ENCODE data around the gene LRRC15.

DNA sequence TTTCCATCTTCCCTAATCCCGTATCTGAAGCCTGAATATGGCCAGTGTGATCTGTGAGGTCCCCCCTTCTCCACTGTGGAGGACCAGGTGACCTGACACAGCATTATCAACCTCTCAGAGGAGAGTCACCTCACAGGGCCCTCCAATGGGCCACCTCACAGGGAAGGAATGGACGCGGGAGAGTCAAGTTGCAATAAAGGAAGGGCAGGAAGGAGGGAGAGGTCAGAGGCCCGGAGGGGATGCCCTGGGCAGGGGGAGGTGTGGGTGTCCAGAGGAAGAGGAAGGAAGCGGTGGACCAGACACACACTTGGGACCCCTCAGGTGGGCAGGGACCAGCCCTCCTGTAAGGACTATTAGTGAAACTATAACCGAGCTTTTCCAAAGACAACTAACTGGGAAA lies 14.6 kb upstream of the LRRC15 start:
- TF ChIP-seq, protein P1, sequence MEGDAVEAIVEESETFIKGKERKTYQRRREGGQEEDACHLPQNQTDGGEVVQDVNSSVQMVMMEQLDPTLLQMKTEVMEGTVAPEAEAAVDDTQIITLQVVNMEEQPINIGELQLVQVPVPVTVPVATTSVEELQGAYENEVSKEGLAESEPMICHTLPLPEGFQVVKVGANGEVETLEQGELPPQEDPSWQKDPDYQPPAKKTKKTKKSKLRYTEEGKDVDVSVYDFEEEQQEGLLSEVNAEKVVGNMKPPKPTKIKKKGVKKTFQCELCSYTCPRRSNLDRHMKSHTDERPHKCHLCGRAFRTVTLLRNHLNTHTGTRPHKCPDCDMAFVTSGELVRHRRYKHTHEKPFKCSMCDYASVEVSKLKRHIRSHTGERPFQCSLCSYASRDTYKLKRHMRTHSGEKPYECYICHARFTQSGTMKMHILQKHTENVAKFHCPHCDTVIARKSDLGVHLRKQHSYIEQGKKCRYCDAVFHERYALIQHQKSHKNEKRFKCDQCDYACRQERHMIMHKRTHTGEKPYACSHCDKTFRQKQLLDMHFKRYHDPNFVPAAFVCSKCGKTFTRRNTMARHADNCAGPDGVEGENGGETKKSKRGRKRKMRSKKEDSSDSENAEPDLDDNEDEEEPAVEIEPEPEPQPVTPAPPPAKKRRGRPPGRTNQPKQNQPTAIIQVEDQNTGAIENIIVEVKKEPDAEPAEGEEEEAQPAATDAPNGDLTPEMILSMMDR (IDR thresholded peaks at IDR 0.05; ENCODE audit: poor library complexity): no peak
- no peak for TF ChIP-seq EZH2 (IDR thresholded peaks at IDR 0.05; ENCODE audit: borderline replicate concordance)
- TF ChIP-seq EZH2phosphoT487 (IDR thresholded peaks at IDR 0.05; ENCODE audit: low read depth, severe bottlenecking, unreplicated experiment): no peak

Measured in hepatocyte (in vitro differentiated cells).